Lung microvascular endothelial cell (primary cell): ENCODE results near the gene PPIP5K2. TPM values are rescaled to one million over a fixed set of nuclear protein-coding genes. Genes with fewer than 3 reads are reported as not detected.
A peak's percentile ranks its signal among the peaks of the same experiment; 100 is the strongest.
"Not testable (repeated sequence)": the region's sequence is repeated elsewhere in the genome, so short reads cannot be mapped to it uniquely, and the experiment has no call there.

Experiments used
- DNase-seq, 2 donors: peaks; one replicate each; pipeline versions ENCODE4 v3.0.0 to v3.0.0-alpha.2; 2010; ENCODE audit warnings: low read depth in 2 of 2
- total RNA-seq: library from RNA; depleted of rRNA; stranded (reverse); fragments of >200 nt; gene quantifications from 2 replicates; pipeline ENCODE4 v1.2.1, GENCODE V29; 2014

PPIP5K2 gene
- total RNA-seq, 1 donor from 2014 or later: 27.2 TPM

DNA sequence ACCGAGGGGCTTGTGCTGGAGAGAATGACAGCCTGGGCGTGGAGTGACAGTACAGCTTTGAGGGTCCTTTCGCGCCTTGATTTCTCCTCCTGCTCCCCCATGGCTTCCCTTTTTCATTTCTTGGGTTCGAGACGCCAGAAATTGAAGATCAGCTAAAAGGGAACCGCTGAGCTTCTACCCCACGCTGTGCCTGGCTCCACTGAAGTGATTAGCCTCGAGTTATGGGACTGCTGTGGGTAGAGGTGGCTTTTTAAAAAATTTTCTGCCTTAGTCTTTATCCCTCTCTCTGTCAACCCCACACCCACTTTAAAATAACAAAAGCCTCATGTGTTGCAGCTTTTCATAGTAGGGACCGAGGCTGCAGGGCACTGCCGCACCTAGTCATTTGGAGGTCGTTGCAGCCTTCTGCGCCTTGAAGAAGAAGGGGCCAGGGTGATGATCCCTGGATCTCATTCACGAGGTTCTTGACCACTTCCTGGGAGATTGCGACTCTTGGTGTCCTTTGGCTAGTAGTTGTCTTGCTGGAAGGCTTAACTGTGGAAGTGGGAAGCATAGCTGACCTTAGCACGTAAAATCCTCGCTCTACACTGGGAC is 603 bp downstream of the PPIP5K2 start:
- peak; percentile 11 to 15 for DNase-seq

GRCh38 chr5:103122242-103122641 is 2.1 kb downstream of the PPIP5K2 start:
- no peak for DNase-seq

DNA sequence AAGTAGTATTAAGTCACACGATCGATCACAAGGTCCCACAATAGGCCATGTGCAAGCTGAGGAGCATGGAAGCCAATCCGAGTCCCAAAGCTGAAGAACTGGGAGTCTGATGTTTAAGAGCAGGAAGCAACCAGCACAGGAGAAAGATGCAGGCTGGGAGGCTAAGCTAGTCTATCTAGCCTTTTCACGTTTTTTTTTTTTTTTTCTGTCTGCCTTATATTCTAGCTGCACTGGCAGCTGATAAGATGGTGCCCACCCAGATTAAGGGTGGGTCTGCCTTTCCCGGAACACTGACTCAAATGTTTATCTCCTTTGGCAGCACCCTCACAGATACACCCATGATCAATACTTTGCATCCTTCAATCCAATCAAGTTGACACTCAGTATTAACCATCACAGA is 6.5 kb downstream of the PPIP5K2 start:
- DNase-seq: no peak

DNA sequence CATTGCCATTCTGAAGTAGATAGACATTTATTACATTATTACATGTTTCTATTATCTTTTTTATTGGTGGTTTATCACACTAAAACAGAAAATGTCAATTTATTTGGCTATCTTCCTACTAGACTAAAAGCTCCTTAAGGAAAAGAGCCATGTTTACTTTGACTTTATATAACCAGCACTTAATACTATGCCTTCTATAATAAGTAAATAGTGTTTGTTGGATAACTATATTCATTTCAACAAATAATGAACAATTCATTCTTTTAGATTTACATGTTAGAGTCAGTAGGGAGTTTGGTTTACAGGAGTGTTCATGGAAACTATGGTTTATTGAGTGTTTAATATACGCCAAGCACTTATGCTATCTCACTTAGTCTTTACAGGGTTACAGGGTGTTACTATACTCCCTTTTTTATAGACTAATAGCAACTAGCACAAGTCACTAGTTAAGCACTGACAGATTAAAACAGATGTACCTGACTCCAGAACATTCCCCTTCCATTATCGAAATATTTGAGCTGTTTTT is 7.3 kb downstream of the PPIP5K2 start:
- DNase-seq: no peak

- no peak for DNase-seq
These were observed 8.1 kb downstream of the PPIP5K2 start for GRCh38 chr5:103128202-103128601.

GRCh38 chr5:103132684-103133083 is 12.6 kb downstream of the PPIP5K2 start:
- DNase-seq: no peak

GRCh38 chr5:103133231-103133630 is 13.1 kb downstream of the PPIP5K2 start:
- DNase-seq: no peak

- no peak for DNase-seq
These were observed 15.4 kb downstream of the PPIP5K2 start for GRCh38 chr5:103135461-103135860.

- DNase-seq: no peak
These were observed 18.1 kb downstream of the PPIP5K2 start for GRCh38 chr5:103138202-103138690.

DNA sequence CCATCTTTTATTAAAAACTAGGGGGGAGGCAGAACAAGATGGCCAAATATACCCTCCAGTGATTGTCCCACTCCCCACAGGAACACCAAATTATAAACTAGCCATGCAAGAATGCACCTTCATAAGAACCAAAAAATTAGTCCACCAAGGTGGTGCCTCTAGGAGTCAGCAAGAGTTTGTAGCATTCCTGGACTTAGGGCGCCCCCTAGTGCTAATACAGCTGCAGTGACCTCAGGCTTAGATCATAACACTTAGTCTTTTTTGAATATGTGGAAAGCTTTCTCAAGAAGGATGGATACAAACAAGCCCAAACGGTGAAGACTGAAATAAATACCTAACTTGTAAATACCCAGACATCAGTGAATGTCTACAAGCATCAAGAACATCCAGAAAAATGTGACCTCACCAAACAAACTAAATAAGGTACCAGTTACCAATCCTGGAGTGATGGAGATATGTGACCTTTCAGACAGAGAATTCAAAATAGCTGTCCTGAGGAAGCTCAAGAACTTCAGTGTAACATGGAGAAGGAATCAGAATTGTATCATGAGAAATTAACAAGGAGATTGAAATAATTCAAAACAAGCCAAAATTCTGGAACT is 19.3 kb downstream of the PPIP5K2 start:
- peak; percentile 77 to 83 for DNase-seq

- not testable (repeated sequence) for DNase-seq
These were observed 22.0 kb downstream of the PPIP5K2 start for GRCh38 chr5:103142132-103142531.

DNA sequence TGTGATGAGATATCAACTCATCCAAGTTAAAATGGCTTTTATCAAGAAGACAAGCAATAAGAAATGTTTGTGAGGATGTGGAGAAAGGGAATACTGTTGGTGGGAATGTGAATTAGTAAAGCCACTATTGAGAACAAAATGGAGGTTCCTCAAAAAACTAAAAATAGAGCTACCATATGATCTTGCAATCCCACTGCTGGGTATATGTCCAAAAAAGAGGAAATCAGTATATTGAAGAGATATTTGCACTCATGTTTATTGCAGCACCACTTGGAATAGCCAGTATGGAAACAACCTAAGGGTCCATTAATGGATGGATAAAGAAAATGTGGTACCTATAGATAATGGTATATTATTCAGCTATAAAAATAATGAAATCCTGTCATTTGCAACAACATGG is 25.1 kb downstream of the PPIP5K2 start:
- DNase-seq: no peak

DNA sequence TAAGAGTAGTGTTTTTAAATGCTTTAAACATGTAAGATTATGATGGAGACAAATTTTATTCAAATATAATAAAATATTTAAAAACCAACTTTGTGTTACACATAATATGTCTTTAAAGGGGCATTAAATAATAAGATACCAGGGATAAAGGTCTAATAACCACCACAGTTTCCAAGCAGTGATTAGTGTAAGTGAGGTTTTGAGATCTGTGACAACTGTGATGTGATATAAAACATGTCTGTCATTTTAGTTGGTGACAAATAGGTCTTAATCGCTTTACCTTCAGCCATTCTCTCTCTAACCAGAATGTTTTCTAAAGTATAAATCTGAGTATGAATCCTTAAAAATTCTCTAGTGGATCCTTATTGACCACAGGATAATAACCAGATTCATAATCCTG is 28.1 kb downstream of the PPIP5K2 start:
- DNase-seq: no peak

- no peak for DNase-seq
These were observed 31.1 kb downstream of the PPIP5K2 start for GRCh38 chr5:103151156-103151555.

- no peak for DNase-seq
These were observed 46.6 kb downstream of the PPIP5K2 start for GRCh38 chr5:103166706-103167105.

- no peak for DNase-seq
These were observed 54.0 kb downstream of the PPIP5K2 start for GRCh38 chr5:103174147-103174546.

GRCh38 chr5:103177543-103177942 is 57.4 kb downstream of the PPIP5K2 start:
- DNase-seq: no peak

DNA sequence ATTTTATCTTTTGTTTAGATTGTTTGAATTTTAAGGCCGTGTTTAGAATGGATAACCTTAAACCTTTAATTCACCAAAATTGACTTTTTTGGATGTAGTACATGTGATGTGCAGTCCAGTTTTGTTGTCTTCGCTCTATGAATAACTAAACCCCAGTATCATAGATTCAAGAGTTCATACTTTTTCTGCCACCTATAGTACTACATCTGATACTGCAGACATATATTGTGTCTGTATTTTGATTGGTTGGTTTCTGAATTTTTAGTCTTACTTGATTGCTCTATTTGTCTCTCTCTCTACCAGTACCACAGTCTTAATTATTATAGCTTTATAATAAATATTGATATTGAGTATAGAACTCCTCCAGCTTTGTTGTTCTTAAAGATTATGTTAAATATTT is 58.1 kb downstream of the PPIP5K2 start:
- DNase-seq: no peak

DNA sequence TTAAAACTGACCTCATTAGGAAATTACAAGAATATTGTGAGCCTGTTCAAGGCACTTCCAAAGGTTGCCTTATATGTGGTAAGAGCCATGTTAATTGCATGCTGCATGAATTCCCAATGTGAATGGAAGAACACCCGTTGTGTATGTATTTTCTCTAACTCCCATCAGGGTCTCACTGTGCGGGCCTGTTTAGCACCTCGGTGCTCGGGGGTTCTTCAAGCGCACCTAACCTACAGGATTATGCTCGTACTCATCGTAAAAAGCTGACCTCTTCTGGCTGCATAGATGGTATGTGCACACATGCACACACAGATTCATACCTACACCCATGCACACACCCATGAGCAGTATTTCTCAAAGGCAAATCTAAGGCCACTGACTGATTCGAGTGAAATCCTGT is 66.1 kb downstream of the PPIP5K2 start:
- no peak for DNase-seq

GRCh38 chr5:103188436-103188835 is 68.3 kb downstream of the PPIP5K2 start:
- DNase-seq: no peak

GRCh38 chr5:103203226-103203625 is 83.1 kb downstream of the PPIP5K2 start:
- DNase-seq: peak in 1 of 2 donors; percentile 63

- not testable (repeated sequence) for DNase-seq
These were observed 84.9 kb downstream of the PPIP5K2 start for GRCh38 chr5:103204990-103205389.
